Nephron (organoid): Measurements from ENCODE around the gene IDUA.
A peak's percentile ranks its signal among the peaks of the same experiment; 100 is the strongest.

Experiments
- H3K27ac Mint-ChIP-seq, 3 experiments: 2 replicates each; pipeline ENCODE4 v1.8.0; 2020; ENCODE audit warnings: mixed read lengths in 3 of 3, mild to moderate bottlenecking in 2 of 3, moderate library complexity in 1 of 3
- H3K27me3 Mint-ChIP-seq: 2 replicates; pipeline ENCODE4 v1.8.0; 2021; ENCODE audit warnings: low read depth, mild to moderate bottlenecking, moderate library complexity, mixed read lengths
- H3K36me3 Mint-ChIP-seq: 2 replicates; pipeline ENCODE4 v1.8.0; 2020; ENCODE audit warnings: low read depth, mixed read lengths
- H3K4me1 Mint-ChIP-seq: 2 replicates; pipeline ENCODE4 v1.8.0; 2020; ENCODE audit warnings: mixed read lengths
- H3K4me3 Mint-ChIP-seq, 3 experiments: 2 replicates each; pipeline ENCODE4 v1.8.0; 2020; ENCODE audit warnings: mild to moderate bottlenecking in 3 of 3, mixed read lengths in 3 of 3, moderate library complexity in 2 of 3
- H3K9me3 Mint-ChIP-seq: 2 replicates; pipeline ENCODE4 v1.8.0; 2020; ENCODE audit warnings: mixed read lengths
- CTCF ChIP-seq, 3 experiments: fragments of 200-600 bp; sonication (generic); IDR thresholded peaks; one replicate each; pipeline ENCODE4 v1.5.0; 2021; ENCODE audit warnings: antibody characterized with exemption in 3 of 3; ENCODE audit not compliant: unreplicated experiment in 3 of 3

Gene IDUA

GRCh38 chr4:1003271-1004070, 16.6 kb downstream of the IDUA start:
- H3K27me3 Mint-ChIP-seq, result peaks cover 83% of the 10 kb centered on the region
- no peak overlapping the region for H3K4me3 Mint-ChIP-seq
- H3K36me3 Mint-ChIP-seq, result no peaks in the 10 kb centered on the region
- H3K9me3 Mint-ChIP-seq, result peaks cover 6% of the 10 kb centered on the region
- TF ChIP-seq CTCF (IDR thresholded peaks at IDR 0.05; ENCODE audit: unreplicated experiment in 3 of 3), result no peak
- H3K4me1 Mint-ChIP-seq, result peaks cover 7% of the 10 kb centered on the region
- H3K27ac Mint-ChIP-seq, result no peak overlapping the region

GRCh38 chr4:1004071-1004418, 17.2 kb downstream of the IDUA start:
- H3K9me3 Mint-ChIP-seq, result peaks cover 6% of the 10 kb centered on the region
- H3K36me3 Mint-ChIP-seq, result no peaks in the 10 kb centered on the region
- no peak overlapping the region for H3K4me3 Mint-ChIP-seq
- no peak overlapping the region for H3K27ac Mint-ChIP-seq
- peaks cover 13% of the 10 kb centered on the region for H3K4me1 Mint-ChIP-seq
- TF ChIP-seq CTCF (IDR thresholded peaks at IDR 0.05; ENCODE audit: unreplicated experiment in 3 of 3), result no peak
- H3K27me3 Mint-ChIP-seq, result peaks cover 83% of the 10 kb centered on the region

GRCh38 chr4:1004557-1005485, 18.0 kb downstream of the IDUA start:
- Mint-ChIP-seq H3K4me3 (no peak overlapping the region), H3K36me3 (no peaks in the 10 kb centered on the region), H3K4me1 (peaks cover 9% of the 10 kb centered on the region), H3K9me3 (peaks cover 6% of the 10 kb centered on the region), H3K27ac (no peak overlapping the region), H3K27me3 (peaks cover 80% of the 10 kb centered on the region)
- TF ChIP-seq CTCF (IDR thresholded peaks at IDR 0.05; ENCODE audit: unreplicated experiment in 3 of 3), result no peak

GRCh38 chr4:1006856-1007255, 20.0 kb downstream of the IDUA start:
- H3K9me3 Mint-ChIP-seq, result peaks cover 6% of the 10 kb centered on the region
- peaks cover 69% of the 10 kb centered on the region for H3K27me3 Mint-ChIP-seq
- H3K4me1 Mint-ChIP-seq, result peaks cover 9% of the 10 kb centered on the region
- no peak for TF ChIP-seq CTCF (IDR thresholded peaks at IDR 0.05; ENCODE audit: unreplicated experiment in 3 of 3)
- no peaks in the 10 kb centered on the region for H3K36me3 Mint-ChIP-seq
- peak overlapping the region in 1 of 3 experiments; percentile 8 for H3K4me3 Mint-ChIP-seq
- H3K27ac Mint-ChIP-seq, result no peak overlapping the region

GRCh38 chr4:1008840-1009541, 22.1 kb downstream of the IDUA start:
- peak overlapping the region; percentile 62 to 72 (median 65) for H3K4me3 Mint-ChIP-seq
- peaks cover 6% of the 10 kb centered on the region for H3K9me3 Mint-ChIP-seq
- H3K27me3 Mint-ChIP-seq, result peaks cover 57% of the 10 kb centered on the region
- H3K4me1 Mint-ChIP-seq, result peaks cover 14% of the 10 kb centered on the region
- no peak for TF ChIP-seq CTCF (IDR thresholded peaks at IDR 0.05; ENCODE audit: unreplicated experiment in 3 of 3)
- peaks cover 3% of the 10 kb centered on the region for H3K36me3 Mint-ChIP-seq
- no peak overlapping the region for H3K27ac Mint-ChIP-seq
